CD4-positive, alpha-beta T cell (primary cell): ENCODE measurements around the gene CATSPERE. TPM values are rescaled to one million over a fixed set of nuclear protein-coding genes. Genes with fewer than 3 reads are reported as not detected.

Source experiments
- ATAC-seq: fragments of 200-7000 bp; cut with Tn5 transposase; one replicate; pipeline ENCODE4 v1.10.0; 2022; ENCODE audit warnings: mild to moderate bottlenecking; ENCODE audit not compliant: poor library complexity
- CTCF ChIA-PET: fragments of 350-600 bp; sonication (Branson Sonifier 250); formaldehyde crosslinking; loops from one replicate; lab custom pipeline; 2021; ENCODE audit warnings: antibody characterized with exemption, inconsistent platforms; lab: Charles Lee
- POLR2A ChIA-PET: fragments of 350-600 bp; sonication (Branson Sonifier 250); formaldehyde crosslinking; loops from one replicate; lab custom pipeline; 2021; ENCODE audit warnings: antibody characterized with exemption, inconsistent platforms; lab: Charles Lee
- DNase-seq, 14 experiments: peaks; one replicate each; pipeline ENCODE4 v3.0.0-alpha.2; 2013 to 2020; ENCODE audit warnings: mixed read lengths in 2 of 14
- H3K27ac ChIP-seq, 2 donors: one replicate each; pipeline versions ENCODE4 v1.5.1 to v1.7.0; 2013; ENCODE audit warnings: low read length in 2 of 2, low read depth in 1 of 2, mild to moderate bottlenecking in 1 of 2
- H3K27me3 ChIP-seq, 2 experiments: 1 replicate in 1 of 2; 2 replicates in 1 of 2; pipeline versions ENCODE4 v1.6.1 to v1.7.0; 2013; ENCODE audit warnings: low read length in 2 of 2, control low read depth in 1 of 2, mild to moderate bottlenecking in 1 of 2, moderate library complexity in 1 of 2; ENCODE audit not compliant: insufficient read depth in 2 of 2, control insufficient read depth in 1 of 2
- H3K36me3 ChIP-seq: one replicate; pipeline ENCODE4 v1.6.1; 2013; ENCODE audit warnings: low read length, control low read depth; ENCODE audit not compliant: insufficient read depth
- H3K4me1 ChIP-seq: one replicate; pipeline ENCODE4 v1.6.1; 2013; ENCODE audit warnings: low read length, control low read depth; ENCODE audit not compliant: insufficient read depth
- H3K4me3 ChIP-seq: one replicate; pipeline ENCODE4 v1.5.1; 2013; ENCODE audit warnings: mild to moderate bottlenecking, low read length, moderate library complexity
- H3K9me3 ChIP-seq, 2 experiments: 1 replicate in 1 of 2; 2 replicates in 1 of 2; pipeline versions ENCODE4 v1.6.1 to v1.7.0; 2013; ENCODE audit warnings: low read length in 2 of 2, mild to moderate bottlenecking in 2 of 2, control low read depth in 1 of 2, moderate library complexity in 1 of 2; ENCODE audit not compliant: control insufficient read depth in 1 of 2, insufficient read depth in 1 of 2
- H3K27ac Mint-ChIP-seq: one replicate; pipeline ENCODE4 v1.8.0; 2020; ENCODE audit warnings: mixed read lengths
- H3K27me3 Mint-ChIP-seq: one replicate; pipeline ENCODE4 v1.8.0; 2021; ENCODE audit warnings: mixed read lengths
- H3K36me3 Mint-ChIP-seq: one replicate; pipeline ENCODE4 v1.8.0; 2021; ENCODE audit warnings: low read depth, mixed read lengths
- H3K4me1 Mint-ChIP-seq: one replicate; pipeline ENCODE4 v1.8.0; 2021; ENCODE audit warnings: low read depth, mixed read lengths
- H3K4me3 Mint-ChIP-seq: one replicate; pipeline ENCODE4 v1.8.0; 2020; ENCODE audit warnings: mild to moderate bottlenecking, mixed read lengths
- H3K9me3 Mint-ChIP-seq: one replicate; pipeline ENCODE4 v1.8.0; 2020; ENCODE audit warnings: mixed read lengths
- CTCF ChIP-seq: fragments of 200-600 bp; IDR thresholded peaks from one replicate; pipeline ENCODE4 v1.8.0; 2022; ENCODE audit warnings: antibody characterized with exemption, mild to moderate bottlenecking
- intact Hi-C, 2 experiments: fragments of 100-400 bp; cut with DNase I in 1 of 2; cut with micrococcal nuclease in 1 of 2; formaldehyde crosslinking; loops; one replicate each; pipeline versions ENCODE4 v1.15.1 to v1.9.0; 2023 to 2025; cut with DNase I, micrococcal nuclease
- total RNA-seq, 174 experiments: library from RNA in 2 of 174; stranded (reverse) in 2 of 174; gene quantifications; one replicate each; pipeline ENCODE4 v1.2.3 and lab custom pipeline; 2021 to 2026

CATSPERE gene
- total RNA-seq, 2 experiments from 2014 or later = 0.91 to 1.4 TPM

GRCh38 chr1:244645890-244646289 lies 184.8 kb downstream of the CATSPERE start:
- Histone ChIP-seq H3K4me1 (no peaks in the 10 kb centered on the region), H3K9me3 (no peaks in the 10 kb centered on the region), H3K27me3 (no peaks in the 10 kb centered on the region), H3K36me3 (no peaks in the 10 kb centered on the region), H3K4me3 (no peak overlapping the region), H3K27ac (no peak overlapping the region)
- ChIA-PET CTCF (no interaction called here), POLR2A (no interaction called here)
- Mint-ChIP-seq H3K4me1 (no peaks in the 10 kb centered on the region), H3K27ac (no peak overlapping the region), H3K36me3 (no peaks in the 10 kb centered on the region), H3K9me3 (no peaks in the 10 kb centered on the region), H3K4me3 (no peak overlapping the region), H3K27me3 (peaks cover 17% of the 10 kb centered on the region)
- DNase-seq = no peak
- intact Hi-C loops = no loop called here
- no peak for ATAC-seq
- no peak for TF ChIP-seq CTCF

- POLR2A ChIA-PET = no interaction called here
- no peaks in the 10 kb centered on the region for H3K36me3 Mint-ChIP-seq
- H3K27ac Mint-ChIP-seq = no peak overlapping the region
- no peak overlapping the region for H3K4me3 Mint-ChIP-seq
- Histone ChIP-seq H3K4me3 (no peak overlapping the region), H3K27me3 (no peaks in the 10 kb centered on the region), H3K9me3 (no peaks in the 10 kb centered on the region), H3K36me3 (no peaks in the 10 kb centered on the region), H3K4me1 (peaks cover 9% of the 10 kb centered on the region), H3K27ac (no peak overlapping the region)
- intact Hi-C loops = no loop called here
- peaks cover 17% of the 10 kb centered on the region for H3K27me3 Mint-ChIP-seq
- DNase-seq (no peak), ATAC-seq (no peak)
- CTCF ChIA-PET = no interaction called here
- TF ChIP-seq CTCF = no peak
- H3K4me1 Mint-ChIP-seq = peaks cover 12% of the 10 kb centered on the region
- H3K9me3 Mint-ChIP-seq = no peaks in the 10 kb centered on the region
These were observed 186.7 kb downstream of the CATSPERE start for GRCh38 chr1:244647819-244648218.

DNA sequence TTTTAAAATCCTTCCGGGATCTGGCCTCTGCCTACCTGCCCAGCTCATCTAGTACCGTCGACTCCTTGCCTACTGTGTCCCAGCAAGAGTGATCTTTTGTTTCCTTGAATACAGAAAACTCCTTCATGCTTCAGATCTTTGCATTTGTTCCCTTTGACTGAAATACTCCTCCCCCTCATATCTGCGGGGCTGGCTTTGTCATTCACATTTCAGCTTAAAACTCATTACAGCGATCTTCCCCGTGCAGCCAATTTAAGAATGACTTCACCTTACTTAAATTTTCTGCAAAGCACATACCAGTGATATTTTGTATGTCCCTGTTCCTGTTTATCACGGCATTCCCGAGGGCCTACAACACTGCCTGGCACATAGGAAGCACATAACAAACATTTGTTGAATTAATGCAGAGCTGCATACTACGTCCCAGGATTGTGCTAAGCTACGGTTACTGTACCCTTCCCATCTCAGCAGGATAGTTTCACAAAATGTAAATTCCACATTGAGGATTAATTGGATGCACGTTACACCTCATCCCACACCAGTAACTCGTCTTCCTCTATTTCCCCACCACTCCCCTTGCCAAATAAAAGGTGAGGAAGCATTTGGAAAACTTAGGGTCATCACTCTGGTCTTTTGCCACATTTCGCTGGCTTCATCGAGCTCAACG lies 191.0 kb downstream of the CATSPERE start:
- H3K27ac Mint-ChIP-seq = peak overlapping the region; percentile 83
- peaks cover 23% of the 10 kb centered on the region for H3K4me1 ChIP-seq
- no peaks in the 10 kb centered on the region for H3K9me3 ChIP-seq
- no peak for ATAC-seq
- CTCF ChIA-PET = interaction anchor here (1.0 to 1.6 kb wide), 2 partner anchors 149 to 200 kb away, joined by 3 to 4 read pairs; no protein-coding TSS in a partner anchor
- peaks cover 13% of the 10 kb centered on the region for H3K4me1 Mint-ChIP-seq
- peak overlapping the region; percentile 88 for H3K4me3 Mint-ChIP-seq
- POLR2A ChIA-PET = interaction anchor here (0.6 to 2.8 kb wide), 13 partner anchors 17 to 1397 kb away, joined by 3 to 39 read pairs (median 6); partner anchors contain the start of genes CATSPERE, CEP170, COX20 and HNRNPU
- peak overlapping the region; percentile 40 to 74 for H3K27ac ChIP-seq
- TF ChIP-seq CTCF = no peak
- intact Hi-C loops = loop anchor here (1.0 to 10.0 kb wide), 12 partner anchors 47 to 1913 kb away; partner anchors contain the start of genes COX20 (in 2 of the 2), ADSS2 (in 1 of the 2), CEP170 (in 1 of the 2) and CNST (in 1 of the 2)
- H3K4me3 ChIP-seq = peak overlapping the region; percentile 58
- no peaks in the 10 kb centered on the region for H3K9me3 Mint-ChIP-seq
- no peak for DNase-seq
- H3K27me3 ChIP-seq = no peaks in the 10 kb centered on the region
- no peaks in the 10 kb centered on the region for H3K27me3 Mint-ChIP-seq
- H3K36me3 ChIP-seq = peaks cover 9% of the 10 kb centered on the region
- peaks cover under 1% of the 10 kb centered on the region for H3K36me3 Mint-ChIP-seq
